Ascending aorta (tissue), 2 donors: ENCODE data around the gene SNU13. TPM values are rescaled to one million over a fixed set of nuclear protein-coding genes. Genes with fewer than 3 reads are reported as not detected.

Experiments used
- DNase-seq, 2 donors: peaks; one replicate each; pipeline ENCODE4 v3.0.0-alpha.2; 2019; ENCODE audit warnings: low spot score in 2 of 2
- H3K27ac ChIP-seq, 2 donors: fragments of 200-600 bp; sonication (generic); one replicate each; pipeline ENCODE4 v1.5.1; 2016 to 2017; ENCODE audit warnings: mild to moderate bottlenecking in 1 of 2
- H3K27me3 ChIP-seq: fragments of 200-600 bp; sonication (generic); one replicate; pipeline ENCODE4 v1.5.1; 2017
- H3K36me3 ChIP-seq, 2 donors: fragments of 200-600 bp; sonication (generic); one replicate each; pipeline ENCODE4 v1.5.1; 2016
- H3K4me1 ChIP-seq, 2 donors: fragments of 200-600 bp; sonication (generic); one replicate each; pipeline ENCODE4 v1.5.1; 2016 to 2017; ENCODE audit warnings: mild to moderate bottlenecking in 1 of 2
- H3K4me3 ChIP-seq, 2 donors: fragments of 200-600 bp; sonication (generic); one replicate each; pipeline ENCODE4 v1.5.1; 2016 to 2017; ENCODE audit warnings: mild to moderate bottlenecking in 1 of 2
- H3K9me3 ChIP-seq, 2 donors: fragments of 200-600 bp; sonication (generic); one replicate each; pipeline ENCODE4 v1.5.1; 2016
- intact Hi-C: fragments of 100-400 bp; cut with DNase I; formaldehyde crosslinking; loops from one replicate; pipeline ENCODE4 v1.15.1; 2023
- total RNA-seq: library from RNA; depleted of rRNA; stranded (reverse); fragments of >200 nt; gene quantifications from one replicate; pipeline ENCODE4 v1.1.0, GENCODE V29; 2016
- TF ChIP-seq, protein P1 (sequence below), 3 experiments: fragments of 200-600 bp in 2 of 3; fragments of 450-650 bp in 1 of 3; sonication (generic) in 2 of 3; IDR thresholded peaks; one replicate each; pipeline ENCODE4 v1.5.1; 2016 to 2019; ENCODE audit warnings: antibody characterized with exemption in 3 of 3, mild to moderate bottlenecking in 1 of 3, moderate library complexity in 1 of 3

SNU13 gene
- total RNA-seq, 1 donor from 2014 or later = 111 TPM

DNA sequence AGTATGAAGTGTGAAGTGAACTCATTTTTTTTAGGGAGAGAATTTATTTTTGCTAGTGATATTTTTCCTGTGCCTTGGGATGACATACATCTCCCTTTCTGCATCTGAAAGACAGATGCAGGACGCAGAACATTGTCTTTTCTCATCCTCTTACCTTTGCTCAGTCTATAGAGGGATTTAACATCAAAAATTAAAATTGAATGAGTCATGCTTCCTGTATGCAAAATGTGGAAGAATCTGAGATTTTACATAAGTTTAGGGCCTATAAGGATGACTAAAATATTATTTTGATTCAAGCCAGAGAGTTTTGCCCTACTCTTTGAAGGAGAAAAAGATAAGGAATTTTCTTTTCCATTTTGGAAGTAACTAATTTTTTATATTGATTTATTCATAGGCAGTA, 40.2 kb downstream of the SNU13 start:
- TF ChIP-seq, protein P1, sequence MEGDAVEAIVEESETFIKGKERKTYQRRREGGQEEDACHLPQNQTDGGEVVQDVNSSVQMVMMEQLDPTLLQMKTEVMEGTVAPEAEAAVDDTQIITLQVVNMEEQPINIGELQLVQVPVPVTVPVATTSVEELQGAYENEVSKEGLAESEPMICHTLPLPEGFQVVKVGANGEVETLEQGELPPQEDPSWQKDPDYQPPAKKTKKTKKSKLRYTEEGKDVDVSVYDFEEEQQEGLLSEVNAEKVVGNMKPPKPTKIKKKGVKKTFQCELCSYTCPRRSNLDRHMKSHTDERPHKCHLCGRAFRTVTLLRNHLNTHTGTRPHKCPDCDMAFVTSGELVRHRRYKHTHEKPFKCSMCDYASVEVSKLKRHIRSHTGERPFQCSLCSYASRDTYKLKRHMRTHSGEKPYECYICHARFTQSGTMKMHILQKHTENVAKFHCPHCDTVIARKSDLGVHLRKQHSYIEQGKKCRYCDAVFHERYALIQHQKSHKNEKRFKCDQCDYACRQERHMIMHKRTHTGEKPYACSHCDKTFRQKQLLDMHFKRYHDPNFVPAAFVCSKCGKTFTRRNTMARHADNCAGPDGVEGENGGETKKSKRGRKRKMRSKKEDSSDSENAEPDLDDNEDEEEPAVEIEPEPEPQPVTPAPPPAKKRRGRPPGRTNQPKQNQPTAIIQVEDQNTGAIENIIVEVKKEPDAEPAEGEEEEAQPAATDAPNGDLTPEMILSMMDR (IDR thresholded peaks at IDR 0.05) = no peak
- Histone ChIP-seq H3K36me3 (peaks cover 84 to 91% of the 10 kb centered on the region in 2 donors), H3K27me3 (no peaks in the 10 kb centered on the region), H3K9me3 (no peaks in the 10 kb centered on the region), H3K4me3 (no peak overlapping the region), H3K27ac (no peak overlapping the region), H3K4me1 (no peaks in the 10 kb centered on the region)
- intact Hi-C loops = no loop called here
- DNase-seq = no peak

- H3K4me1 ChIP-seq = no peaks in the 10 kb centered on the region
- H3K27me3 ChIP-seq = no peaks in the 10 kb centered on the region
- intact Hi-C loops = no loop called here
- H3K4me3 ChIP-seq = no peak overlapping the region
- no peaks in the 10 kb centered on the region for H3K9me3 ChIP-seq
- TF ChIP-seq, protein P1 (IDR thresholded peaks at IDR 0.05) = no peak
- no peak for DNase-seq
- H3K36me3 ChIP-seq = peaks cover 84 to 91% of the 10 kb centered on the region in 2 donors
- no peak overlapping the region for H3K27ac ChIP-seq
Measured at GRCh38 chr22:41647771-41648170, 40.9 kb downstream of the SNU13 start.

GRCh38 chr22:41642331-41643110, 46.1 kb downstream of the SNU13 start:
- Histone ChIP-seq H3K9me3 (no peaks in the 10 kb centered on the region), H3K4me3 (no peak overlapping the region), H3K4me1 (no peaks in the 10 kb centered on the region), H3K27me3 (no peaks in the 10 kb centered on the region), H3K27ac (no peak overlapping the region), H3K36me3 (peaks cover 69 to 88% of the 10 kb centered on the region in 2 donors)
- intact Hi-C loops = no loop called here
- TF ChIP-seq, protein P1 (IDR thresholded peaks at IDR 0.05) = no peak
- DNase-seq = no peak

- intact Hi-C loops = no loop called here
- no peaks in the 10 kb centered on the region for H3K4me1 ChIP-seq
- no peaks in the 10 kb centered on the region for H3K27me3 ChIP-seq
- TF ChIP-seq, protein P1 (IDR thresholded peaks at IDR 0.05) = no peak
- no peak overlapping the region for H3K27ac ChIP-seq
- no peak for DNase-seq
- H3K36me3 ChIP-seq = peaks cover 69 to 88% of the 10 kb centered on the region in 2 donors
- no peaks in the 10 kb centered on the region for H3K9me3 ChIP-seq
- no peak overlapping the region for H3K4me3 ChIP-seq
Measured at GRCh38 chr22:41641854-41642253, 46.8 kb downstream of the SNU13 start.

DNA sequence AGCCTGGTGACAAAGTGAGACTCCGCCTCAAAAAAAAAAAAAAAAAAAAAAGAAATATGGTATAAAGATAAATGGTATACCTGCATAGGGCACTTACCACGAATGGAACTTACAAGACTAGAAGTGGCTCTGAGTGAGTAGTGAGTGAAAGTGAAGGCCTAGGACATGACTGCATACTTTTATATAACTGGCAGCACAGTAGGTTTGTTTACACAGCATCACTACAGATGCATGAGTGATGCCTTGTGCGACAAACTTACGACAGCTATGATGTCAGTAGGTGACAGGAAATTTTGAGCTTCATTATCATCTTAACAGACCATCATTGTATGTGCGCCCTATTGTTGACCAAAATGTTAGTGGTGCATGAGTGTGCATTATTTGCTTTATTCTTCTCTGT, 49.9 kb downstream of the SNU13 start:
- H3K27me3 ChIP-seq = no peaks in the 10 kb centered on the region
- H3K36me3 ChIP-seq = peaks cover 73 to 95% of the 10 kb centered on the region in 2 donors
- H3K4me1 ChIP-seq = no peaks in the 10 kb centered on the region
- H3K27ac ChIP-seq = no peak overlapping the region
- TF ChIP-seq, protein P1 (IDR thresholded peaks at IDR 0.05) = no peak
- DNase-seq = no peak
- no peaks in the 10 kb centered on the region for H3K9me3 ChIP-seq
- intact Hi-C loops = no loop called here
- no peak overlapping the region for H3K4me3 ChIP-seq
